ENCODE data around the gene IL10RB. TPM values are rescaled to one million over a fixed set of nuclear protein-coding genes. Genes with fewer than 3 reads are reported as not detected.

The IL10RB gene
- total and polyA plus RNA-seq, 2 experiments from 2014 or later: 2.2 to 2.5 TPM

- Histone ChIP-seq H3K36me3 (ENCODE audit: insufficient read depth) (peaks cover 11% of the 10 kb centered on the region; the same call in 1 of the 2 replicates), H3K27ac (ENCODE audit: low read depth) (no peak overlapping the region), H3F3A (replicated peaks; ENCODE audit: low read depth) (0 out of 2 replicates have a peak, but pooled peaks cover 3% of the 10 kb centered on the region), H3K9me2 (ENCODE audit: insufficient read depth) (no peaks in the 10 kb centered on the region), H4K20me1 (replicated peaks; ENCODE audit: insufficient read depth) (0 out of 2 replicates have a peak, but pooled peaks cover 3% of the 10 kb centered on the region), H3K4me3 (no peak overlapping the region), H3K27me3 (ENCODE audit: insufficient read depth) (peaks cover 2% of the 10 kb centered on the region; the same call in 1 of the 2 replicates), H3K79me2 (replicated peaks; ENCODE audit: insufficient read depth) (peaks cover 49% of the 10 kb centered on the region), H2AFZ (no peak overlapping the region), H3K4me2 (no peak overlapping the region), H3K4me1 (ENCODE audit: insufficient read depth) (peaks cover 20% of the 10 kb centered on the region)
- peaks cover 10% of the 10 kb centered on the region for H3K27me3 Mint-ChIP-seq (ENCODE audit: insufficient read depth, low read depth, poor library complexity)
- H3K36me3 Mint-ChIP-seq (ENCODE audit: low read depth): peaks cover 52% of the 10 kb centered on the region
- peaks cover 44% of the 10 kb centered on the region for H3K9me3 Mint-ChIP-seq
- DNase-seq (ENCODE audit: low spot score) (no peak), ATAC-seq (no peak)
- peaks cover 25% of the 10 kb centered on the region for H3K4me1 Mint-ChIP-seq
- TF ChIP-seq ZNF462 (CRISPR knock-in tag; IDR thresholded peaks at IDR 0.05) (no peak), POLR2AphosphoS5 (IDR thresholded peaks at IDR 0.05; ENCODE audit: low read depth) (no peak), NANOG (IDR thresholded peaks at IDR 0.05; ENCODE audit: borderline replicate concordance) (no peak), EZH2 (IDR thresholded peaks at IDR 0.05; ENCODE audit: low read depth, unreplicated experiment) (no peak), STAT1 (IDR thresholded peaks at IDR 0.05; ENCODE audit: unreplicated experiment) (no peak), JUNB (IDR thresholded peaks at IDR 0.05; ENCODE audit: unreplicated experiment) (no peak), EZH2phosphoT487 (IDR thresholded peaks at IDR 0.05; ENCODE audit: unreplicated experiment) (no peak), CTCF (conservative IDR thresholded peaks at IDR 0.05; ENCODE audit: low read depth in 2 of 2) (no peak), ZNF114 (CRISPR knock-in tag; IDR thresholded peaks at IDR 0.05) (no peak), REST (IDR thresholded peaks at IDR 0.05; ENCODE audit: unreplicated experiment) (no peak), ZNF331 (CRISPR knock-in tag; IDR thresholded peaks at IDR 0.05; ENCODE audit: low read depth) (no peak), ETS1 (IDR thresholded peaks at IDR 0.05) (no peak), CREB1 (CRISPR knock-in tag; IDR thresholded peaks at IDR 0.05; ENCODE audit: low read depth) (no peak)
- no peak overlapping the region for H3K4me3 Mint-ChIP-seq
- H3K27ac Mint-ChIP-seq: no peak overlapping the region
Observed at GRCh38 chr21:33236013-33236686, 30.0 kb upstream of the IL10RB start.
